Liver (tissue), 9 donors: ENCODE measurements around the gene KDM6A. TPM values are rescaled to one million over a fixed set of nuclear protein-coding genes. Genes with fewer than 3 reads are reported as not detected.

Source experiments
- DNase-seq: peaks from one replicate; pipeline ENCODE4 v3.0.0-alpha.2; 2017; ENCODE audit warnings: low spot score
- H3K27ac ChIP-seq, 2 donors: one replicate each; pipeline ENCODE4 v1.7.0; 2013; ENCODE audit warnings: inconsistent platforms in 2 of 2, low read length in 2 of 2, control low read depth in 1 of 2, low read depth in 1 of 2, mild to moderate bottlenecking in 1 of 2
- H3K27me3 ChIP-seq, 4 donors: one replicate each; pipeline versions ENCODE4 v1.6.1 to v1.7.0; 2013; ENCODE audit warnings: low read length in 3 of 4, inconsistent platforms in 1 of 4, mild to moderate bottlenecking in 1 of 4, moderate library complexity in 1 of 4; ENCODE audit not compliant: control insufficient read depth in 4 of 4, insufficient read depth in 4 of 4
- H3K36me3 ChIP-seq, 4 donors: one replicate each; pipeline versions ENCODE4 v1.6.1 to v1.7.0; 2013; ENCODE audit warnings: low read length in 3 of 4, mild to moderate bottlenecking in 3 of 4, low read depth in 1 of 4, moderate library complexity in 1 of 4; ENCODE audit not compliant: control insufficient read depth in 4 of 4, insufficient read depth in 3 of 4
- H3K4me1 ChIP-seq, 4 donors: one replicate each; pipeline versions ENCODE4 v1.6.1 to v1.7.0; 2013; ENCODE audit warnings: low read length in 3 of 4, mild to moderate bottlenecking in 3 of 4, moderate library complexity in 1 of 4; ENCODE audit not compliant: control insufficient read depth in 4 of 4, insufficient read depth in 4 of 4
- H3K4me3 ChIP-seq, 3 donors: one replicate each; pipeline versions ENCODE4 v1.6.1 to v1.7.0; 2013; ENCODE audit warnings: low read length in 3 of 3, control low read depth in 1 of 3, low read depth in 1 of 3, mild to moderate bottlenecking in 1 of 3
- H3K9ac ChIP-seq, 2 donors: one replicate each; pipeline ENCODE4 v1.7.0; 2013; ENCODE audit warnings: low read length in 2 of 2, mild to moderate bottlenecking in 2 of 2, moderate library complexity in 2 of 2, control low read depth in 1 of 2, low read depth in 1 of 2
- H3K9me3 ChIP-seq, 4 donors: one replicate each; pipeline versions ENCODE4 v1.6.1 to v1.7.0; 2013; ENCODE audit warnings: low read length in 3 of 4; ENCODE audit not compliant: control insufficient read depth in 4 of 4
- EGR1 ChIP-seq, 2 donors: IDR thresholded peaks; 2 replicates each; pipeline ENCODE4 v1.6.1; 2016 to 2018; ENCODE audit warnings: antibody characterized with exemption in 2 of 2, low read depth in 2 of 2
- FOXA1 ChIP-seq: IDR thresholded peaks from 2 replicates; pipeline ENCODE4 v1.6.1; 2016; ENCODE audit warnings: antibody characterized with exemption
- FOXA2 ChIP-seq: IDR thresholded peaks from 2 replicates; pipeline ENCODE4 v1.6.1; 2016; ENCODE audit warnings: antibody characterized with exemption
- GABPA ChIP-seq, 2 donors: IDR thresholded peaks in 1 of 2; conservative IDR thresholded peaks in 1 of 2; 2 replicates each; pipeline ENCODE4 v1.6.1; 2016; ENCODE audit warnings: antibody characterized with exemption in 2 of 2, mild to moderate bottlenecking in 1 of 2, moderate library complexity in 1 of 2
- HNF4A ChIP-seq, 2 donors: conservative IDR thresholded peaks; 2 replicates each; pipeline ENCODE4 v1.6.1; 2016; ENCODE audit warnings: antibody characterized with exemption in 2 of 2, mild to moderate bottlenecking in 2 of 2
- HNF4G ChIP-seq: IDR thresholded peaks from 2 replicates; pipeline ENCODE4 v1.6.1; 2016; ENCODE audit warnings: antibody characterized with exemption
- JUND ChIP-seq, 2 donors: IDR thresholded peaks; 2 replicates each; pipeline ENCODE4 v1.6.1; 2016; ENCODE audit warnings: antibody characterized with exemption in 2 of 2
- NR2F2 ChIP-seq: IDR thresholded peaks from 2 replicates; pipeline ENCODE4 v1.6.1; 2016; ENCODE audit warnings: antibody characterized with exemption
- RAD21 ChIP-seq, 2 donors: IDR thresholded peaks; 2 replicates each; pipeline ENCODE4 v1.6.1; 2016; ENCODE audit warnings: antibody characterized with exemption in 2 of 2, mild to moderate bottlenecking in 2 of 2
- REST ChIP-seq: IDR thresholded peaks from 2 replicates; pipeline ENCODE4 v1.6.1; 2016; ENCODE audit warnings: antibody characterized with exemption, mild to moderate bottlenecking
- SP1 ChIP-seq: IDR thresholded peaks from 2 replicates; pipeline ENCODE4 v1.6.1; 2018; ENCODE audit warnings: antibody characterized with exemption, mild to moderate bottlenecking
- TAF1 ChIP-seq: conservative IDR thresholded peaks from 2 replicates; pipeline ENCODE4 v1.6.1; 2016; ENCODE audit warnings: antibody characterized with exemption, mild to moderate bottlenecking
- WGBS: extraction: QIAGEN DNeasy Blood & Tissue Kit; methylation state at CpG from one replicate; pipeline ENCODE4 v1.1.7; 2013; 5-methylcytosine and 5-hydroxymethylcytosine counted together
- polyA plus RNA-seq, 2 donors: library from polyadenylated mRNA; stranded (reverse) in 1 of 2; unstranded in 1 of 2; fragments of 200-250 nt in 1 of 2; fragments of >200 nt in 1 of 2; fragmentation: Nextera tagmentation in 1 of 2; extraction: Ambion mirVana in 1 of 2; gene quantifications; one replicate each; pipeline versions ENCODE4 v1.2.1 to v1.2.3, GENCODE V29; 2013 to 2015
- total RNA-seq, 2 donors: library from RNA; depleted of rRNA; stranded (reverse); fragments of >200 nt; gene quantifications; one replicate each; pipeline ENCODE4 v1.2.3, GENCODE V29; 2014
- TF ChIP-seq, protein P1 (sequence below): IDR thresholded peaks from 2 replicates; pipeline ENCODE4 v1.6.1; 2016; ENCODE audit warnings: antibody characterized with exemption
- TF ChIP-seq, protein P2 (sequence below): IDR thresholded peaks from 2 replicates; pipeline ENCODE4 v1.6.1; 2016; ENCODE audit warnings: antibody characterized with exemption
- TF ChIP-seq, protein P3 (sequence below): IDR thresholded peaks from 2 replicates; pipeline ENCODE4 v1.6.1; 2016; ENCODE audit warnings: antibody characterized with exemption
- donor health status: healthy.
- donor health status: healthy.
- donor health status: healthy.
- donor health status: healthy.
- donor health status: healthy.

Gene KDM6A
- total and polyA plus RNA-seq, 4 donors: 5.3 to 30.2 (median 18.2) TPM

GRCh38 chrX:44884944-44885343 is 12.0 kb downstream of the KDM6A start:
- no peak for DNase-seq
- no peak overlapping the region for H3K27ac ChIP-seq
- no peaks in the 10 kb centered on the region for H3K27me3 ChIP-seq
- no peak overlapping the region for H3K9ac ChIP-seq
- no peak overlapping the region for H3K4me3 ChIP-seq
- WGBS: 45% methylated on average over 4 of the region's 4 CpGs
- peaks cover 2 to 10% (median 5%) of the 10 kb centered on the region in 4 donors for H3K4me1 ChIP-seq
- H3K36me3 ChIP-seq: no peaks in the 10 kb centered on the region
- no peaks in the 10 kb centered on the region for H3K9me3 ChIP-seq
- TF ChIP-seq GABPA (IDR thresholded peaks at IDR 0.05 in 1 of 2, conservative IDR thresholded peaks at IDR 0.05 in 1 of 2) (no peak), SP1 (no peak), TAF1 (no peak), RAD21 (IDR thresholded peaks at IDR 0.05) (no peak), JUND (IDR thresholded peaks at IDR 0.05) (no peak), FOXA2 (no peak), REST (no peak), NR2F2 (no peak), FOXA1 (no peak)
- TF ChIP-seq, protein P1, sequence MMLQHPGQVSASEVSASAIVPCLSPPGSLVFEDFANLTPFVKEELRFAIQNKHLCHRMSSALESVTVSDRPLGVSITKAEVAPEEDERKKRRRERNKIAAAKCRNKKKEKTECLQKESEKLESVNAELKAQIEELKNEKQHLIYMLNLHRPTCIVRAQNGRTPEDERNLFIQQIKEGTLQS: no peak
- TF ChIP-seq, protein P2, sequence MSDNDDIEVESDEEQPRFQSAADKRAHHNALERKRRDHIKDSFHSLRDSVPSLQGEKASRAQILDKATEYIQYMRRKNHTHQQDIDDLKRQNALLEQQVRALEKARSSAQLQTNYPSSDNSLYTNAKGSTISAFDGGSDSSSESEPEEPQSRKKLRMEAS: no peak

DNA sequence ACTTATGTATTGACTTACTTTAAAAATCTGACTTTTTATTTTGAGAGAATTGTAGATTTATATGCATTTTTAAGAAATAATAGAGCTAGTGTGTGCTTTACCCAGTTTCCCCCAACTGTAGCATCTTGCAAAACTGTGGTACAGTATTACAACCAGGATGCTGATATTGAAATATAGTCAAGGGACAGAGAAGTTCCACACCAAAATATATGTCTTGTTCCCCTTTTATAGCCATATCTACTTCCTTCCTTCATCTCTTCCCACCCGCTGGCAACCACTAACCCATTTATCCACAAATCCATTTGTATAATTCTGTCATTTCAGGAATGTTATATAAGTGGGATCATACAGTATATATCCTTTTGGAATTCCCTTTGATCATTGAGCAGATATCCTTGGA is 16.8 kb downstream of the KDM6A start:
- WGBS: 68% methylated on average over 1 of the region's 1 CpG
- H3K27ac ChIP-seq: no peak overlapping the region
- no peaks in the 10 kb centered on the region for H3K36me3 ChIP-seq
- TF ChIP-seq, protein P2: no peak
- TF ChIP-seq FOXA2 (no peak), JUND (IDR thresholded peaks at IDR 0.05) (no peak), EGR1 (IDR thresholded peaks at IDR 0.05; ENCODE audit: low read depth in 2 of 2) (no peak), HNF4G (no peak), HNF4A (conservative IDR thresholded peaks at IDR 0.05) (no peak), REST (no peak)
- TF ChIP-seq, protein P3, sequence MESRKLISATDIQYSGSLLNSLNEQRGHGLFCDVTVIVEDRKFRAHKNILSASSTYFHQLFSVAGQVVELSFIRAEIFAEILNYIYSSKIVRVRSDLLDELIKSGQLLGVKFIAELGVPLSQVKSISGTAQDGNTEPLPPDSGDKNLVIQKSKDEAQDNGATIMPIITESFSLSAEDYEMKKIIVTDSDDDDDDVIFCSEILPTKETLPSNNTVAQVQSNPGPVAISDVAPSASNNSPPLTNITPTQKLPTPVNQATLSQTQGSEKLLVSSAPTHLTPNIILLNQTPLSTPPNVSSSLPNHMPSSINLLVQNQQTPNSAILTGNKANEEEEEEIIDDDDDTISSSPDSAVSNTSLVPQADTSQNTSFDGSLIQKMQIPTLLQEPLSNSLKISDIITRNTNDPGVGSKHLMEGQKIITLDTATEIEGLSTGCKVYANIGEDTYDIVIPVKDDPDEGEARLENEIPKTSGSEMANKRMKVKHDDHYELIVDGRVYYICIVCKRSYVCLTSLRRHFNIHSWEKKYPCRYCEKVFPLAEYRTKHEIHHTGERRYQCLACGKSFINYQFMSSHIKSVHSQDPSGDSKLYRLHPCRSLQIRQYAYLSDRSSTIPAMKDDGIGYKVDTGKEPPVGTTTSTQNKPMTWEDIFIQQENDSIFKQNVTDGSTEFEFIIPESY: no peak
- peaks cover 0 to 7% (median 2%) of the 10 kb centered on the region in 4 donors for H3K4me1 ChIP-seq
- H3K9ac ChIP-seq: no peak overlapping the region
- no peaks in the 10 kb centered on the region for H3K27me3 ChIP-seq
- no peak for DNase-seq
- H3K4me3 ChIP-seq: no peak overlapping the region
- H3K9me3 ChIP-seq: no peaks in the 10 kb centered on the region
